ENCODE results near the gene RAD51B. TPM values are rescaled to one million over a fixed set of nuclear protein-coding genes. Genes with fewer than 3 reads are reported as not detected.

RAD51B gene
- total RNA-seq, 6 experiments from 2014 or later, result 2.7 to 5.8 (median 4.3) TPM

DNA sequence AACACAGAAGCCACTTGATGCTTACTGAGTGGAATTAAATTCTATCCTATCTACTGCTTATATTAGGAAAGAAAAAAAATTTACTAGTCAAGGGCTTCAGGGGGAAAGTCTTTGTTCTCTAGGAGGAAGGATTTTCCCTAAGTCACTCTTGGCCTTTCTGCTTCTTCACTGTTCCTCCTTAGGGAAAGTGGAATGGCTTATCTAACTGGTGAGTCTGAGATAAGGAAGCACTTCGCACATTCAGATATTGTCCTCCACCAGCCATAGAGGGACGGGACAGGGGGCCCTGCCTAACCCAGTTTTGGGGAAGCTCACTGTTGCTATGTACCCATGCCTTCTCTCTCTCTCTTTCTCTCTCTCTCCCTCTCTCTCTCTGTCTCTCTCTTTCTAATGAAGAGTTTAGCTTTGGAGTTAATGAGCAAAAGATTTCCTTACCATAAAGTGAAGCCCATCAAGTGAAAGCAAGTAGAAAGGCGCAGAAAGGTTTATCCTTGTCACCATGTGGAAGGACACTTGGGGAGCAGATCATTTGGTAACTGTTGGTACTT, 522.7 kb downstream of the RAD51B start:
- Histone ChIP-seq H3K27me3 (no peaks in the 10 kb centered on the region), H3K4me1 (no peaks in the 10 kb centered on the region), H3K4me3 (no peak overlapping the region), H3K27ac (no peak overlapping the region), H3K9me3 (no peaks in the 10 kb centered on the region), H3K36me3 (no peaks in the 10 kb centered on the region)
- intact Hi-C loops (cut with DNase I), result no loop called here
- WGBS (ENCODE audit: insufficient coverage, low coverage, low lambda C conversion rate, missing lambda C conversion rate), result 40% methylated on average over 2 of the region's 3 CpGs
- no peak for ATAC-seq
- TF ChIP-seq POLR2A (IDR thresholded peaks at IDR 0.05), result no peak
- TF ChIP-seq, protein P1, sequence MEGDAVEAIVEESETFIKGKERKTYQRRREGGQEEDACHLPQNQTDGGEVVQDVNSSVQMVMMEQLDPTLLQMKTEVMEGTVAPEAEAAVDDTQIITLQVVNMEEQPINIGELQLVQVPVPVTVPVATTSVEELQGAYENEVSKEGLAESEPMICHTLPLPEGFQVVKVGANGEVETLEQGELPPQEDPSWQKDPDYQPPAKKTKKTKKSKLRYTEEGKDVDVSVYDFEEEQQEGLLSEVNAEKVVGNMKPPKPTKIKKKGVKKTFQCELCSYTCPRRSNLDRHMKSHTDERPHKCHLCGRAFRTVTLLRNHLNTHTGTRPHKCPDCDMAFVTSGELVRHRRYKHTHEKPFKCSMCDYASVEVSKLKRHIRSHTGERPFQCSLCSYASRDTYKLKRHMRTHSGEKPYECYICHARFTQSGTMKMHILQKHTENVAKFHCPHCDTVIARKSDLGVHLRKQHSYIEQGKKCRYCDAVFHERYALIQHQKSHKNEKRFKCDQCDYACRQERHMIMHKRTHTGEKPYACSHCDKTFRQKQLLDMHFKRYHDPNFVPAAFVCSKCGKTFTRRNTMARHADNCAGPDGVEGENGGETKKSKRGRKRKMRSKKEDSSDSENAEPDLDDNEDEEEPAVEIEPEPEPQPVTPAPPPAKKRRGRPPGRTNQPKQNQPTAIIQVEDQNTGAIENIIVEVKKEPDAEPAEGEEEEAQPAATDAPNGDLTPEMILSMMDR (IDR thresholded peaks at IDR 0.05), result no peak
- DNase-seq, result no peak

DNA sequence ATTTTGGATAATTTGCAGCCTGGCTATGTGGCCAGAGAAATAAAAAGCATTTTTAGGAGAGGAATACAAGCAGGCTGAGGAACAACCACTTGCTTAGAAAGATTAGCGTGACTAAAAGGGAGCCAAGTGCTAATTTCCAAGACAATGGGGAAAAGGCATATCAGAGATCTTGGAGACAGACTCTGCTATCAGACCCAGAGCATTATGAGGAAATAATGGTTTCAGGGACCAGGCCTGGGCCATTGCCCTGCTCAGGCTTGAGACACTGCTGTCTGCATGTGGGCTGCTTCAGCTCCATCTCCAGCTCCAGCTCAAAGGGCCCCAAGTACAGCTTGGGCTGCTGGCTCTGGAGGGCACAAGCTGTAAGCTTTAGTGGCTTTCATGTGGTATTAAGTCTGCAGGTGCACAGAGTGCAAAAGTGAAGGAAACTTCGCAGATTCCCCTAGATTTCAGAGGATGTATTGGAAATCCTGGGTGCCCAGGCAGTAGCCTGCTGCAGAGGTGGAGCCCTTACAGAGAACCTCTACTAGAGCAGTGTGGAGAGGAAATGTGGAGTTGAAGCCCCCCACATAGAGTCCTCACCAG, 524.0 kb downstream of the RAD51B start:
- DNase-seq (no peak), ATAC-seq (no peak)
- H3K27ac ChIP-seq, result no peak overlapping the region
- intact Hi-C loops (cut with DNase I), result no loop called here
- H3K4me1 ChIP-seq, result no peaks in the 10 kb centered on the region
- TF ChIP-seq, protein P1 (IDR thresholded peaks at IDR 0.05), result no peak
- no peak for TF ChIP-seq POLR2A (IDR thresholded peaks at IDR 0.05)
- H3K36me3 ChIP-seq, result no peaks in the 10 kb centered on the region
- WGBS (ENCODE audit: insufficient coverage, low coverage, low lambda C conversion rate, missing lambda C conversion rate), result 100% methylated on average over 2 of the region's 2 CpGs
- H3K4me3 ChIP-seq, result no peak overlapping the region
- H3K27me3 ChIP-seq, result no peaks in the 10 kb centered on the region
- no peaks in the 10 kb centered on the region for H3K9me3 ChIP-seq

DNA sequence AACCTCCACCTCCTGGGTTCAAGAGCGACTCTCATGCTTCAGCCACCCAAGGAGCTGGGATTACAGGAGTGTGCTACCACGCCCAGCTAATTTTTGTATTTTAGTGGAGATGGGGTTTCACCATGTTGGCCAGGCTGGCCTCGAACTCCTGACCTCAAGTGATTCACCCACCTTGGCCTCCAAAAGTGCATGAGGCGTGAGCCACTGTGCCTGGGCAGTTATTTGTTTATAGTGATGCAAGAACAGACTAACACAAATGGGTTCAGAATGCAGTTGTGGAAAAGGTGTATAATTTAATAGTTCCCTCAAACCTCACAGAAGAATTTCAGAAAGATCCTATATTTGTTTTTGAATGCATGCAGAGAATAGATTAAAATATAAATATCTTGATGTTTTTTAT, 526.2 kb downstream of the RAD51B start:
- H3K9me3 ChIP-seq, result no peaks in the 10 kb centered on the region
- TF ChIP-seq POLR2A (IDR thresholded peaks at IDR 0.05), result no peak
- TF ChIP-seq, protein P1 (IDR thresholded peaks at IDR 0.05), result no peak
- no peak for ATAC-seq
- no peaks in the 10 kb centered on the region for H3K27me3 ChIP-seq
- no peaks in the 10 kb centered on the region for H3K4me1 ChIP-seq
- WGBS (ENCODE audit: insufficient coverage, low coverage, low lambda C conversion rate, missing lambda C conversion rate), result 87% methylated on average over 3 of the region's 4 CpGs
- H3K4me3 ChIP-seq, result no peak overlapping the region
- DNase-seq, result no peak
- no peak overlapping the region for H3K27ac ChIP-seq
- H3K36me3 ChIP-seq, result no peaks in the 10 kb centered on the region
- intact Hi-C loops (cut with DNase I), result no loop called here

DNA sequence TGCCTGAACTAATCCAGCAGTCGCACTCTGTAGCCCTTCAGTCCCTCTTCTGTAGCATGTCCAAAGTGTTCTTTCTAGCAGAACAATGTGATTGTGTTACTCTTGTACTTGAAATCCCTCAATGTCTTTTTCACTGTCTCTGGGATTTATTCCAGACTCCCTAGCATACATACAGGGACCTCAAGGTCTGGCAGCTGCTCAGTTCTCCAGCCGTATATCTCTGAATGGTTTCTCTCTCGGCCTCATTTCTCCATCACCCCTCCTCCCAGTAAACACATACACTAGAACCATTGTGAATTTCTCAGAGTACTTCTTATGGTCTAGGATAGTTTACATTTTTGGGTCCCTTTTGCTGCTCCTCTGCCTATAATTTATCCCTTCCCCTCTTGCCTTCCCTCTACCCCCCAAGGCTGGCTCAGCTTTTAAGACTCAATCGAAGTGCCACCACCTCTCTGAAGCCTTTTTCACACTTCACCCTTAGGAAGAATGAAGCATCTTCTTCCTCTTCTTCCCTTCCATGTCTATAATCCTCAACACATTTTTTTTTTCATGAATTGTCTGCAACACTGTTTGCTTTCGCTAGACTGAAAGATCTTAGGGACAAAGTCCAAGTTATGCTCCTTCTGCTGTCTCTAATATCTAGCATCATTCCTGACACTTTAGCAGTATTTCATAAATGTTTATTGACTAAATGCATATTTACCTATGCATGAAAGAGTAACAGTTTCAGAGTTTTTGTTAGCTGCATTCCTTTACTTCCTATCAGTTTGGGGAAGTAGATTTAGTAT, 527.2 kb downstream of the RAD51B start:
- Histone ChIP-seq H3K27me3 (no peaks in the 10 kb centered on the region), H3K4me1 (no peaks in the 10 kb centered on the region), H3K27ac (no peak overlapping the region), H3K36me3 (no peaks in the 10 kb centered on the region), H3K4me3 (no peak overlapping the region), H3K9me3 (no peaks in the 10 kb centered on the region)
- no peak for DNase-seq
- TF ChIP-seq, protein P1 (IDR thresholded peaks at IDR 0.05), result no peak
- no peak for ATAC-seq
- intact Hi-C loops (cut with DNase I), result no loop called here
- WGBS (ENCODE audit: insufficient coverage, low coverage, low lambda C conversion rate, missing lambda C conversion rate), result 83% methylated on average over 5 of the region's 5 CpGs
